HG02588 (cell line): ENCODE data around the gene TMEM156.
A peak's percentile ranks its signal among the peaks of the same experiment; 100 is the strongest.
"Not testable (repeated sequence)": the region's sequence is repeated elsewhere in the genome, so short reads cannot be mapped to it uniquely, and the experiment has no call there.

Source experiments
- ATAC-seq: cut with Tn5 transposase; IDR thresholded peaks from one replicate; pipeline ENCODE4 v1.9.1; 2021; ENCODE audit warnings: mild to moderate bottlenecking, moderate library complexity; ENCODE audit not compliant: unreplicated experiment

The TMEM156 gene

DNA sequence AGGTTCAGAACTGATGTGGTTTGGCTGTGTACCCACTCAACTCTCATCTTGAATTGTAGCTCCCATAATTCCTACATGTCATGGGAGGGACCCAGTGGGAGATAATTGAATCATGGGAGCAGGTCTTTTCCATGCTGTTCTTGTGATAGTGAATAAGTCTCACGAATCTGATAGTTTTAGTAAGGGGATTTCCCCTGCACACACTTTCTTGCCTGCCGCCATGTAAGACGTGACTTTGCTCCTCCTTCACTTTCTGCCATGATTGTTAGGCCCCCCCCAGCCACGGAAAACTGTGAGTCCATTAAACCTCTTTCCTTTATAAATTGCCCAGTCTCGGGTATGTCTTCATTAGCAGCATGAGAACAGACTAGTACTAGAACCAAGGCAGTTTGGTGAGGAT lies 73.0 kb downstream of the TMEM156 start:
- not testable (repeated sequence) for ATAC-seq

DNA sequence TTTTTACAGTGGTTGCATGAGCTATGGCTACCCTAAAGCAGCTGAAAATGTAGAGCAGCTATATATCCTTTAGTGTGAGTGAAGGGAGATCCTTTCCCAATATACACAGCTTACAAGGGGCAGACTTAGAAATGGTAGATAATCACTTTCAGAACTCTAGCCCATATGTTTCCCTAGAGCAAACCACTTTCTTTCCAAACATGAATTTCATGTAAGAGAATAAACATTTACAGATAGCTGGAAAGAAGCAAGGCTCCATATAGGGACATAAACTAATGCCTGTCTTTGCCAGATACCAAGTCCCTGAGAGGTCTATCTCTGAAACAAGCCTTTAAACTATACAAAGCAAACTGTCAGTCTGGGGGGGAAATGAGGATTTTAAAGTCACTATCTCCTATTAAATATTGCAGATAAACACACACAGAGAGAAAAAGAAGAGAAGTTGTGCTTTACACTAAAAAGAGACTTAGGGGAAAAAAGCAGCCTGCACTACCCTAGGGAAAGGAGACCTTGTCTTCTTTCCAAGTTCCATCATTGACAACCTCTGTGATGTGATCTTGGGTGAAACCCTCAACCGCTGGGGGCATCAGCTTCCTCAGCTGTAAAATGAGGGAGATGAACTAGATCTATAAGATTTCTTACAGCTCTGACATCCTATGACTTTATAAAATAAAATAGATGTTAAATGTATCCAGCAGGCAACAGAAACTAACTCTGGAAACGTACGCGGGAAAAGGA lies 73.6 kb downstream of the TMEM156 start:
- ATAC-seq, result no peak

DNA sequence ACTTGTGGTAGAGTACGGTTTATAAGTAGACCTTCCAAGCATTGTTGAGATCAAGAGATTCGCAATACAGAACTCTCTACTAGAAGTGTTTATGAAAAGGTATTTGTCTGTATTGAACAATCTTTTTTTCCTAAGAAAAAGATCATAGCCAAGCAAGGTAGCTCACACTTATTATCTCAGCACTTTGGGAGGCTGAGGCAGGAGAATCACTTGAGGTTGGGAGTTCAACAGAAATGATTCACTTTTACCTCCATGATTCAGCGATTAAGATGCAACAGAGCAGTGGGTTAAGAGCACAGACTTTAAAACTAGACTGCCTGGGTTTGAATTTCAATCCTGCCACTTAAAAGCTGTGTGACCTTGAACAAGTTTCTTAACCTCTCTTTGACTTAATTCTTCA lies 74.3 kb downstream of the TMEM156 start:
- ATAC-seq, result no peak

DNA sequence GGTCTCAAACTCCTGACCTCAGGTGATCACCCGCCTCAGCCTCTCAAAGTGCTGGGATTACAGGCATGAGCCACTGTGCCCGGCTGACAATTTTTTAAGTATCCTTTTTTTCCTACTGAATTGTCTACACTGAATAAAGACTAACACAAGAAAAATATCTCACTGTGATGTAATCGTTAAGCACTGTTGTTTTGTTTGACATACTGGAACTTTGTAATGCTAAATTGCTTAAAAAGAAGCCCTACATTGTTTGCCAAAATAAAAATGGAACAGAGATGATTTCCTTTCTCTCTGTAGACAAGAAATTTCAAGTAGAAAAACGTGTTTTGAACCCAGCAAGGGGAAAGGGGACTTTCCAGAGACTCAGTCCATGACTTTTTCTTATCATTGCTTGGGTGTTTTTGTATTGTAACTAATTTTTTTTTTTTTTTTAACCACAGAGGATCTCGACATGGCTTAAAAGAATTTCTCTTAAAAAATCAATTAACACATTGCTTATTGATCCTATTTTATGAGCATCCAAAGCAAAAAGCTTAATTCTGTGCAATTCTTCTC lies 74.9 kb downstream of the TMEM156 start:
- no peak for ATAC-seq

DNA sequence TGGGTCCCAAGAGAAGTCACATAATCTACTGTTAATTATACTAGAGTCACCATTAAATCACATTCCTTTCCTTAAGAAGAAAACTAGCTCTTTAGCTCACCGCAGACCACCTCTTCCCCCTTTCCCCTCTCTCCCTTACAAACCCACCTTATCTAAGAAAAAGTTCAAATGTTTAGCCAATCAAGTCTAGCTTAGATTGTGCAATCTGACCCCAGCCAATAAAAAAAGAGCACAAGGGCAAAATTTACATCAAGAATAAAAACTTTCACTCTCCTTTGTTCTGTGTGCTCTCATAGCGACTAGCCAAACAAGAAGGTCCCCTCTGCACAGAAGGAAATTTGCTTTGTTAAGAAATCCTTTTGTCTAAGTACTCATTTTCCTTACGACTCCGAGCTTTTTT lies 76.3 kb downstream of the TMEM156 start:
- ATAC-seq, result no peak

DNA sequence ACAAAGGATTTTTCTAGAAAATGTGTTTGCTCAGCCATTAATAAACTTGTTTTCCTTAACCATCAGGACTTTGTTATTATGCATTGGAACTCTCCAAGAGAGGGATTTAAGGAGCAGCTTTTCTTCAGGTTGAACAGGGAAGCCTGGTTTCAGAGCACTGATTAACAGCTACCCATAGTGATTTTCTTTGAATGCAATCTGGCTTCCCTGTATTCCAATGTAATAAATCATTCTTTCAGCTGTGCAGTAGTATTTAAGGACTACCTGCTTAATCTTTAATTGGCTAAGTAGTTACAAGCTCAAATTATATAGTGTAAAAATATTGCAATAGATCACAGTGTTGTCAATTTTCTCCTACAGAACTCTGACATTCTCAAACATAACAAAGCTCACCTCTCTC lies 77.5 kb downstream of the TMEM156 start:
- no peak for ATAC-seq

DNA sequence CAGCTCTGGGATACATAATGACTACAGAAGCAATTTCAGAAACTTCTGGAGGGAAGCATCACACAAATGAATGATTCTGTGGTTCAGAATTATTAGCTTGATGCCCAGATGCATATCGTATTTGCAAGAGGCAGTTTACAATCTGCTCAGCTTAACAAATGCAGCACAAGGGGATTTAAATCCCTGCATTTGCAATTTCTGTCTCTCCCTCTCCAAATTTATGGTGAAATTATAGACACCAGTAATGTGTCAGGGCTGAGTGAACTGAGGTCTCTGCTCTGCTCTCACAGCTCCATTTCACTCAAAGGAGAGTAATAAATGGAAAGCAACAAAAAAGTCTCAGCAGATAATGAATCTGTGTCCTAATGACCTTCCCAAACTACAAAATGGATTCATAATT lies 80.2 kb downstream of the TMEM156 start:
- no peak for ATAC-seq

- no peak for ATAC-seq
Measured at GRCh38 chr4:38951598-38951997, 80.6 kb downstream of the TMEM156 start.

DNA sequence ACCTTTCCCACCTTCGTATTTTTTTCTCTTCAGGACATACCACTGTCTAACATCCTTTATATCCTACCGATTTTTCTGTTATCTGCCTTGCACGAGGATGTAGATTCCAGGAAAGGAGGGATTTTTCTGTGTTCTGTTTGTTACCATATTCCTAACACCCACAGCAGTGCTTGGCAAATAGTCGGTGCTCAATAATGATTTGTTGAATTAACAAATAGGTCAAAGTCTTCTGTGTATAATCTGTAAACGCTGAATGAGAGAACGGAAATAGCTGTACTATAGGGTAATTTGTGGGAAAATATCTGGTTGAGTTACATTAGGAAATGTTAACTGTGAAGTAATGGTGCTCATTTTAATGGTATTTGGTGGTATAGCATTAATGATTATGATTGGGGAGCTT lies 81.5 kb downstream of the TMEM156 start:
- no peak for ATAC-seq

- no peak for ATAC-seq
Measured at GRCh38 chr4:38950159-38950558, 82.0 kb downstream of the TMEM156 start.

DNA sequence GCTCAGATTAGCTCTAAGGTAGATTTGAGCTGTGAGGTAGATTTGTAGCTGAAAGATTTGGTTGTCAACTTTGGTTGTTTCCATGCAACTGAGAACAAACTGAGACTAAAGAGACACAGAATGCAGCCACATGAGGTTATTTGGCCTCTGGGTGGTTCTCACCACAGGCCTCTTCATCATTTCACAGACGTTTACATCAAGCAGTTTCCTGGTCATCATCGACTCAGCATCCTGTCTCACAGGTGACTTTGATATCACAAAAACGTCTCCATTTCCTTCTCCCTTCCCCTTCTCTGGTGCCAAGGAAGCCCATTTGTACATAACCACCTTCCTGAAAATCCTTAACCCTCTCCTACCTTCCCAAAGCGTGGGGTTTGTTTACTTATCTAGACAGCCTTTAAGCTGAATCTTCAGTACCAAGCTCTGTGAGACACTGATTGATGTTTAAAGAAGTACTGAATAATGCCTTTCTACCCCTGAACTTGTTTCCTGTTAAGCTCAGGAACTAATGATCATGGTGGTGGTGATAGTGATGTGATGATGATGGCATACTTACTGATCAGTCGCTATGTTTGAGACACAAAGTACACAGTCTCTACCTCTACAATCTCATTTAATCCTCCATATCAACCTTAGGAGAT lies 82.7 kb downstream of the TMEM156 start:
- no peak for ATAC-seq

DNA sequence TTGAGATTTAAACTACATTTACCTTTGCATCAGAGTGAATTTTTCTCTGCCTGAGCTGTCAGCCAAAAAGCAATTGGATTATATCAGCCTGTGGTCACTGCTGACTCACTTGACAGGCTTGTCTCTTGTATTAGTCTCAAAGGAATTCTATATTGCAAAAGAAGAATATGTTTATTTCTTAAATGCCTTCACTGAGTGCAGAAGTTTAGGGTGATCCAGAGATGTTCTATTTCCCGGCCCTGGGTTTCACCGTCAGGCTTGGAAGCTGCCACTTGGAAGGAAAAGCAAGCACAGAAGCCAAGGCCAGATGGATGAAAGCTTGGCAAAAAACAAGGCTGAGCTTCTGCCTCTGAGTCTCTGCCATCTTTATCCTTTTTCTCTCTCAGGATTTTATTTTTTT lies 83.7 kb downstream of the TMEM156 start:
- no peak for ATAC-seq

GRCh38 chr4:38946919-38947318 lies 85.3 kb downstream of the TMEM156 start:
- no peak for ATAC-seq

- no peak for ATAC-seq
Measured at GRCh38 chr4:38944440-38944839, 87.8 kb downstream of the TMEM156 start.

DNA sequence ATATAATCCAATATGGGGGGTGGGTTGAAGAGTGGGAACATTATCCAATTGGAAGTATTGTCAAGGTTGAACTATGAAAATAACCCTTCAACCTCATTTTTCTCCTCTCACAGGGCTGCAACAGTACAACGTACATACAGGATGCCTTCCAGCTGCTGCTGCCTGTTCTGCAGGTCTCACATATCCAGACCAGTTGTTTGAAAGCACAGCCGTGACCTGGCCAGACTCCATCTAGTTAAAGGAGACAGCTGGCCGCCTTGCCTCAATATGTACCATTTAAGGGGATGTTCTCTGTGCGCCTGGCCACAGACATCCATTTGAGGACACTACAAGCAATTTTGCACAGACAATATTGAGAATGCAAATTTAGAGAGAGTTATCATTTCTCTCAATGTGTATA lies 88.9 kb downstream of the TMEM156 start:
- no peak for ATAC-seq

GRCh38 chr4:38941906-38942305 lies 90.3 kb downstream of the TMEM156 start:
- not testable (repeated sequence) for ATAC-seq

GRCh38 chr4:38940476-38940875 lies 91.7 kb downstream of the TMEM156 start:
- ATAC-seq, result no peak

- ATAC-seq, result peak; percentile 69
Measured at GRCh38 chr4:38939165-38939564, 93.0 kb downstream of the TMEM156 start.

DNA sequence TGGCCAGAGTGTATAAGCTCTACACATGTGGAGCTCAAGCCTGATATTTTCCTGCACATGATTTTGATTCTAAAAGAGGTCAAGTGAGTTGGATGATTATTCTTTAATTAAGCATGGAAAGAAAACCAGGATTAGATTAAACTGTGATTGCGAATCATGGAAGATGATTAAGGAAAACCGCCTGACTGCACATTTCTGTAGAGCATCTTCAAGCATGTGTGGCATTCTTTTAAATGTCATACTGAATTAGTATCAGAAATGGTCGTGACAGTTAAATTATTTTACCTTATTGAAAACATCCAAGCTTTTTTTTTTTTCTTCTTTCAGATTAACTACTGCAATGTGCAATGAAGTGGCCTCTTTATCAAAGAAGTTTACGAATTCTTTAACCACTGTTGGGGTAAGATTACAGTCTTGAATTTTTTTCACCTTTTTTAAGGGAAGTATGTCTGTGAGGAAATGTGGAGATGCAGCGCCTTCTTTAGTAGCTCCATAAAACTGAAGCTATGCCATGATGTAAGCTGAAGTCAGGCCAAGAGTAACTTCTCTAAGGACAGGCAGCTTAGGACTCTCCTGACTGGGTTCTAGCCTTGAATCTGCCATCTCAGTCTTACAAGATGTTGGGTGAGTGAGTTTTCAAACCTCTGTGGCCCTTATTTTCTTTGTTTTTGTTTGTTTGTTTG lies 96.7 kb downstream of the TMEM156 start:
- no peak for ATAC-seq

- no peak for ATAC-seq
Measured at GRCh38 chr4:38931125-38931524, 101.1 kb downstream of the TMEM156 start.

- ATAC-seq, result no peak
Measured at GRCh38 chr4:38930707-38931106, 101.5 kb downstream of the TMEM156 start.

GRCh38 chr4:38930204-38930603 lies 102.0 kb downstream of the TMEM156 start:
- ATAC-seq, result no peak
